WI38 (cell line): ENCODE data around the gene FMNL2.

ENCODE experiments used
- H3K4me3 ChIP-seq: 2 replicates; pipeline ENCODE4 v1.5.1; 2011; ENCODE audit warnings: low read depth, mild to moderate bottlenecking, control low read depth, low read length
- TF ChIP-seq, protein P1 (sequence below): IDR thresholded peaks from 2 replicates; pipeline ENCODE4 v1.5.1; 2012; ENCODE audit warnings: low read depth, mild to moderate bottlenecking, control low read depth, low read length

The FMNL2 gene

DNA sequence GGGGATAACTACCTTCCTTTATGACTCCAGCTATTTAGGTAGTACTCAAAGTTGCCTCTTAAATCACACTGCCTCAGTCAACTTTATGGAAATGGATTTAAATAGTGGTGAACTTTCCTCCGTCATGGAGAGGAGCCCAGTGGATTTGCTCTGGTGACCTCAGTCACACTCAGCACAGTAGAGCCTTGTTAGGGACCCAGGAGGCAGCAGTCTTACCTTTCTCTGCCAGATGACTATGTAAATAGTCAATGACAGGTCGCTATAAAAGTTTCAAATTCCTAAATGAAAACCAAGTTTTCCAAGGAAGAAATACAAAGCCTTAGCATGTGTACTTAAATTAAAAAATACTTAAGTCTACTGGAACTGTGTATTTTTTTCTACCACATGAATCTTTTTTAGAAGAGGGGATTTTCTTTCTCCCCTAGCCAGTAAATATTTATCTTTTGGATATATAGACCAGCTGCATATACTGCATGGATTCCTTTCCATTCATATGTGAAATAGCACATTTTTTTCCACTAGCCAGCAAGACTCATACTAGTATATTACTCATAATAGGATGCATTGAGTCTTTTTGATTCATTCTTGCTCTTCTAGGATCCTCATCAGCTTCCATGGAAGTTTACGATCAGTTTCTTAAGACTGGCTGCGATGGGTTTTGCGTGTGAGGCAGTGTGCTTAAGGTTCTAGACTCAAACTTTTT lies 147.1 kb downstream of the FMNL2 start:
- no peak overlapping the region for H3K4me3 ChIP-seq
- TF ChIP-seq, protein P1, sequence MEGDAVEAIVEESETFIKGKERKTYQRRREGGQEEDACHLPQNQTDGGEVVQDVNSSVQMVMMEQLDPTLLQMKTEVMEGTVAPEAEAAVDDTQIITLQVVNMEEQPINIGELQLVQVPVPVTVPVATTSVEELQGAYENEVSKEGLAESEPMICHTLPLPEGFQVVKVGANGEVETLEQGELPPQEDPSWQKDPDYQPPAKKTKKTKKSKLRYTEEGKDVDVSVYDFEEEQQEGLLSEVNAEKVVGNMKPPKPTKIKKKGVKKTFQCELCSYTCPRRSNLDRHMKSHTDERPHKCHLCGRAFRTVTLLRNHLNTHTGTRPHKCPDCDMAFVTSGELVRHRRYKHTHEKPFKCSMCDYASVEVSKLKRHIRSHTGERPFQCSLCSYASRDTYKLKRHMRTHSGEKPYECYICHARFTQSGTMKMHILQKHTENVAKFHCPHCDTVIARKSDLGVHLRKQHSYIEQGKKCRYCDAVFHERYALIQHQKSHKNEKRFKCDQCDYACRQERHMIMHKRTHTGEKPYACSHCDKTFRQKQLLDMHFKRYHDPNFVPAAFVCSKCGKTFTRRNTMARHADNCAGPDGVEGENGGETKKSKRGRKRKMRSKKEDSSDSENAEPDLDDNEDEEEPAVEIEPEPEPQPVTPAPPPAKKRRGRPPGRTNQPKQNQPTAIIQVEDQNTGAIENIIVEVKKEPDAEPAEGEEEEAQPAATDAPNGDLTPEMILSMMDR, result no peak

DNA sequence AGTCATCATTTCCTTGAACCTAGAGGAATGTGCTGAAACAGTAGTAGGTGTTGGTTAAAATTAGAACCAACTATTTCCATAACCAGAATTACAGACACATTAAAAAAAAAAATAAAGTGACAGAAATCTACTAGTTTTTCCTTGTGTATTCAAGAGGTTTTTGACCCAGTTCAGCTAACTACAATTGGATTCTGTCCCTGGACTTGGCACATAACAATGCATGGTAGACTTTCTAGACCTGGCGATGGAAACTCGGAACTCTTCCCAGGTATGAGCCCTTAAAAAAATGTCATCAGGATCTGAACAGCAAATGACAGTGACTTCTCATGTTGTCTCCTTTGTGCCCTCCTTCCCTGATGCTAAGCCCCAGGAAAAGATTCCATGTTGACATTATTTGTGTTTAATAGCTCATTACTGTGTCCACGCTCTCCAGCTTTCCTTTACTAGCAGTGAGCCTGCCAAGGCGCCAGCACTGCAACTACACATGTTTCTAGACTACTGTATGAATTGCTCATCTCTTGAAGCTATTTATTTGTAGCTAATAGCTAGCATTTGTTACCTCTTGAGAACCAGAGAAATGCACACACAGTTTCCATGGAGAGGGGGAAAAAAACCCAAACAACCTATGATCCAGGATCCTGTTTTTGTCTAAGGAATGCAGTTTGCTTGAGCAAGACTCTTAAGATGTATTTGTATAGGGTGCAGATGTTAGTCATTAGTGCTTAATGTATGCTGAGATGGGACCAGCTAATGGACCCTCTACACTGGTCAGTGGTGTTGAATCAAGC lies 148.5 kb downstream of the FMNL2 start:
- TF ChIP-seq, protein P1, result no peak
- no peak overlapping the region for H3K4me3 ChIP-seq

DNA sequence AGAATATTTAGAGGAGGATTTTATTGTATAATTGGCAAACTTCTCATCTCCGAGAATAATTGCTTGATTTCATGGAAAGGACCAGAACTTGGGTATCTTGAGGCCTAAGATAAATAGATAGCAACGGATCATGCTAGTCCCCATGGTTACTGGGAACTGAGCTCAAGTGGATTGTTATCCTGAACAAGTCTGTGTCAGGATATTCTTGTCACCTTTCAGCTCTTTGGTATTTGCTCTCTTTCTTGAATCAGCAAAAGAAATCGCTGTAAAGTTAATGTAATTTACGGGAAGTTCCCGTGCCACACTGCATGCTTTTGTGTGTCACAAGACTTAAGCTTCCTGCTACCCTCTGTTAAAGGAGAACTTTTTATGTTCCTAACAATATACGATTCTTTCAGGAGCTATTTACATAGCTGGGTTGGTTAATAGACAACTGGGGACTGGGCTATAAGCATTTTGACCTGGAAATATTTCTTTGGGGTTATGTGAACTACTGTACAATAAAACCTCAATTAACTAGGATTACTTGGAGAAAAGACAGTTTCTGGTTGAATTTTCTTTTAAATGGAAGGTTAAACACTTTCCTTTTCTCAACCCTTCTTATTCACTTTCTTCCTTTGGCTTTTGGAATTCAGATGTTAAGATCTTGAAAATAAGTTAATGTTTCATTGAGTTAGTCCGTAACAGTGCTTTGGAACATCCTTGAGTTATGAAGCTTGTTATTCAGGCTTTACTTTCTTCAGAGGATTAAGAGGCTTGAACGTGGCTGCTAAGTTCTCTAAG lies 151.2 kb downstream of the FMNL2 start:
- TF ChIP-seq, protein P1, result no peak
- H3K4me3 ChIP-seq, result no peak overlapping the region

DNA sequence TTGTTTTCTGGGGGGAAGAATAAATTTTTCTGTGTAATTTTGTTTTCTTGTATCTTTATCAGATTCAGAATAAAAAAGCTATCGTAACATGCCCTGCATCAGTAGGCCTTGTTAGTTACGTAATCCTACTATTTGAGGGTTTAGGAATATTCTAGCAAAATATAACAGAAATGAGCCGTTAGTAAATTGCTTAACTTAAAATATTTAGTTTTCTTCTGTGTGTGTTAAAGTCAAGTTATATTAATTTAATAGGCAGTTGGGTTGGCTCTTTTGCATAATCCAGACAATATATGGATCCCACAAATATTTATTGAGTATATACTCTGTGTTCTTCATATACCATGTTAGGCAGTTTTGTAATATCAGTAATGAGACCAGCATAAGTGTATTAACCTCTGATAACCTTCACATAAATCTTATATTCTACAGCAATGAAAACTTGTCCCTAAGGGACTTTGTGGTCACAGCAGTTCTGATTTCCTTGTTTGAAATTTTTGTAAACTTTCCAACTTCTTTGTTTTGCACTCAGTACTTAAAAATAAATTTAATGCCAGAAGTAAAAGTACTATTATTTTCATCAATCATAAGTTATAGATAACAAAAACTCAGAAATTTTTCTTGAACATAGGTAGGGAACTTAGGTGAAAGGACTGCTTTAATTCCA lies 151.9 kb downstream of the FMNL2 start:
- TF ChIP-seq, protein P1, result no peak
- no peak overlapping the region for H3K4me3 ChIP-seq

DNA sequence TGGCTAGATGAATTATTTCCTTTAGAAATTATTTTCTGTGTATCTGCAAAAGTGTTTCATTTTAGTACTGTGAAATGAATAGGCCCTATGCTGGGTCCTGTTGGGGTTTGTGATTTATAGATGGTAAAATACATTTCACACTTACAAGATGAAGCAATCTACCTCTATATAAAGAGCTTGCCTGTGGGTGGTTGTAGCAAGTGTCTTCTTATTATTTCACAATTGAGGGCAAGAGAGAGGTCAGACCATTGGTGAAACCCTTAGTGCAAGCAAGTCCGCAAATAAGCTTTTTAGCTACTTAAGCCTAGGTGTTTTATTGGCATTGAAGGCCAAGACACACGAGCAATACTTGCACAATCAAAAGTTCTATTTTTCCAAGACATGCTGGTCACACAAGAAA lies 153.1 kb downstream of the FMNL2 start:
- H3K4me3 ChIP-seq, result no peak overlapping the region
- TF ChIP-seq, protein P1, result no peak

DNA sequence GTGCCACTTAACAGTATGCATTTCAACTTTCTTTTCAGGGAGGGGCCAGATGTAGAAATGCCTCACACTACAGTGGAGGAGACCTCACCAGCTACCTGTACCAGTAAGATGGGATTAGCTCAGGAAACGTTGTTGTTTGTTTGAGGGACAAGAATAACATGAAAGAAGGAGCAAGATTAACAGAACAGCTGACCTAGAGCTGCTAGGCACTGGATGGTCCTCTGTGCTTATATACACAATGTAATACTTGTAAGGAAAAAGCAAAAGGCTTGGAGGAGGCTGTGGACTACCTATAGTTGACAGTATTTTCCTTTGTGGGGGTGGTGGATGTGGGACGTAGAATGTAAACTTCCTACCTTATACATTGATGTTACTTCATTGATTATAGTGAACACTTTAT lies 154.4 kb downstream of the FMNL2 start:
- TF ChIP-seq, protein P1, result no peak
- H3K4me3 ChIP-seq, result no peak overlapping the region
